HG03521 (cell line): Measurements from ENCODE around the gene ASB1.

Experiments
- ATAC-seq: cut with Tn5 transposase; IDR thresholded peaks from one replicate; pipeline ENCODE4 v1.9.1; 2021; ENCODE audit warnings: mild to moderate bottlenecking, moderate library complexity; ENCODE audit not compliant: unreplicated experiment

ASB1 gene

DNA sequence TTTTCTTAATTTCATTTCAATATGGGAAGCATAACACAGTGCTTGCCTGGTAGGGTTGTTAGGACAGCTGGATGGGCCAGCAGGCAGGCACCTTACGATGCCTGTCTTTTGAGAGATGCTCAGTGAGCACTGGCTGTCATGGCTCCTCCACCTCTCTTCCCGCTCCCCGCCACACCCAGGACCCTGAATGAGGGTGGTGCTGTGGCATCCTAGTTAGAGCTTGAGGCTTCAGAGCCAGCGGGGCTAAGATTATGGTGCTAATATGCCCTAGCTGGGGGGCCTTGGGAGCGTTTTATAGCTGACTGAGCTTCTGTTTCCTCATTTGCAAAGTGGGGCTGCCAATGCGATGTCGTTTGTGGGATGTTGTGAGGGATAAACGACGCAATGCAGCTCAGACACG lies 37.7 kb downstream of the ASB1 start:
- no peak for ATAC-seq

DNA sequence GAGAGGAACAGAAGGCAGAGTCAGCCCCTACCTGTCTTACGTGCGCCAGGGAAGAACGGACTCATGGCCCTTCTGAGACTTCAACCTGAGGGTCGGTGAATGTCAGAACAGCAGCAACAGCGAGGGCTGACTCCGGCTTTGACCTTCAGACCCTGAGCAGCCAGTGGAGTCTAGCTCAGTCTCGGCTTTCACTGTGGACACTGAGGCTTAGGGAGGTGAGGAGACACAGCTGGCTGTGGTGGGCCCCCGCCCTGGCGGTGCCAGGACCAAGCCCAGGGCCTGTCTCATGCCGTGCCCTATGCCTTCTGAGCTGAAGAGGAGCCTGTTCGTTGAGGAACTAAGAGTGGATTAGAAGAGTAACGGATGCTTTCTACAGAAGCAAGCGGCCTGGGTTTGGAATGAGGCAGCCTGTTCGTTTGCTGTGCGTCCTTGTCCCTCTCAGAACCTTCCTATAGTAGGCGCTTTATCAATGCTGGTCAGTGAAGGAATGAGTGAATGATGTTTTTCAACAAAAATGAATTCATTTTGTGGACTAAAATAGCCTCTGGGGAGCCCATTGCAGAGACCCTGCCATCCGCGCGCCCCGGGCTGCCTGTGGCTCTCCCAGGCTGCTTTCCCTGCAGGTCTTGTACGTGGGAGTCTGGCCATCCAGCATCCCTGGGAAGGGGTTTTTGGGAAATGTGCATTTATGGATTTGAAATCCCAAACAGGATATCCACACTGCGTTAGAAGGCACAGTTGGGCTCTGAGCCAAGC lies 38.9 kb downstream of the ASB1 start:
- no peak for ATAC-seq

DNA sequence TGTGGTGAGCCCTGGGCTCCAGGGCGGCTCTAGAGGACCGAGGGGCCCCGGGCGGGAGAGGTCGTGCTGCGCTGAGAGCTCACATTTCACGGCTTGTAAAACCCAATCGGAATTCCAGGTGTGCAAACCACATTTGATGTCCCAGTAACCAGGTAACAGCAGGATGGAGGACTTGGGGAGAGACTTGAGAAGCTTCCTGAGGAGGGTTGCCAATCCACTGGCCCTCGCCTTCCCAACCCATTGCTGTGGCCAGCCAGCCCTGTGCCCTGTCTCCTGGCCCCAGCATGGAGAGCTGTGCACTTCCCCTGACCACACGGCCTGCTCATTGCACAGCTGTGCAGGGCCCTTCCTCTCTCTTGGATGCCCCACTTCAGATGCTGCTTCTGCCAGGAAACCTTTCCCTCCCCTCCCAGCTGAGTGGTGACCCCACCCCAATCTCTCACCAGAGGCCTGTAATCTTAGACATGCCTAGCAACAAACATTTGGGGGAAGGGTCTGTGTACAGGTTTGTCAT lies 39.6 kb downstream of the ASB1 start:
- ATAC-seq, result no peak

DNA sequence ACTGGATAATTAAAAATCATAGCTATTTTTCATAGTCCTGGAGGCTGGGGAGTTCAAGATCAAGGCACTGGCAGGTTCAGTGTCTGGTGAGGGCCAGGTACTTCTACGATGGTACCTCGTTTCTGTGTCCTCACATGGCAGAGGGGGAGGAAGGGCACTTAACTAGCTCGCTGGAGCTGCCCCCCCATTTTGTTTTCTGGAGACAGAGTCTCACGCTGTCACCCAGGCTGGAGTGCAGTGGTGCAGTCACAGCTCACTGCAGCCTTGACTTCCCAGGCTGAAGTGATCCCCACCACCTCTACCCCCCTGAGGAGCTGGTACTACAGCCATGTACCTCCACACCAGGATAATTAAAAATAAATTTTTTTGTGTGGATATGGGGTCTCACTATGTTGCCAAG lies 40.3 kb downstream of the ASB1 start:
- no peak for ATAC-seq

DNA sequence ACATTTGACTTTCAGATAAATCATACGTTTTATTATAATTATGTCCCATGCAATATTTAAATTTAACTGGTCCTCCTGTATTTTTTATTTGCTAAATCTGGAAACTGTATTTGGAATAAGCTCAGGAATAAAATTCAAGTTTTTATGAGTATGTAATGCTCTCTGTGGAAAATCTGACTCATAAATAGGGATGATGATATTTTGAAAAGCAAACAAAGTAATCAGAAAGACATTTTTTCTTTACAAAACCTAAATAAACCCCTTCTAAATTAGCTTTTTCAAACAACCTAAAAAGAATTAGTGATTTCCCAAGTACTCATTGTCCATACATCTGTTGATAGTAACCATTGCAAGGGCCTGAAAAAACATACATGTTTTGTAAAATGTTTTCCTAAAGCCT lies 41.1 kb downstream of the ASB1 start:
- no peak for ATAC-seq

DNA sequence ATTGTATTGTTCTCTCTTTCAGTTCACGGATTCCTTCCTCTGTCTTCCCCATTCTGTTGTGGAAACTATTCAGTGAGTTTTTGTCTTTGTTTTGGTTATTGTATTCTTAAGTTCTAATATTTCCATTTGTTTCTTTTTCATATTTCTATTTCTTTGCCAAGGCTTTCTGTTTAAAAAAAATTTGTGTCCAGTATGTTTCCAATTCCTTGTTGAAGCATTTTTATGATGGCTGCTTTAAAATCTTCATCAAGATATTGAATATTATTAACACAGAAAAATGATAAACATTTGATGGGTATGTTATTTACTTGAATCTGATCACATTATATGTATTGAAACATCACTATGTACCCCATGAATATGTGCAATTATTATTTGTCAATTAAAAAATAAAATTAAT lies 42.4 kb downstream of the ASB1 start:
- ATAC-seq, result no peak

DNA sequence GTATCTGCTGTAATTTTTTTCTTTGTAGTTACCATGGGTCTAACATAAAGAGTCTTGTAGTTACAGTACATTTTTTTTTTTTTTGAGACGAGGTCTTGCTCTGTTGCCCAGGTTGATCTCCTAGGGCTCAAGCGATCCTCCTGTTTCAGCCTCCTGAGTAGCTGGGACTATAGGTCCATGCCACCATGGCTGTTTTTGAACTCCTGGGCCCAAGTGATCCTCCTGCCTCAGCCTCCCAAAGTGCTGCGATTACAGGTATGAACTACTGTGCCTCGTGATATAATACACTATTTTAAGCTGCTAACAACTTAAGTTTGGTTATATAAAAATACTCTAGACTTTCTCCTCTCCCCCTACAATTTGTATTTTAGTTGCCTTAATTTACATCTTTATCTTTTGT lies 46.3 kb downstream of the ASB1 start:
- no peak for ATAC-seq

DNA sequence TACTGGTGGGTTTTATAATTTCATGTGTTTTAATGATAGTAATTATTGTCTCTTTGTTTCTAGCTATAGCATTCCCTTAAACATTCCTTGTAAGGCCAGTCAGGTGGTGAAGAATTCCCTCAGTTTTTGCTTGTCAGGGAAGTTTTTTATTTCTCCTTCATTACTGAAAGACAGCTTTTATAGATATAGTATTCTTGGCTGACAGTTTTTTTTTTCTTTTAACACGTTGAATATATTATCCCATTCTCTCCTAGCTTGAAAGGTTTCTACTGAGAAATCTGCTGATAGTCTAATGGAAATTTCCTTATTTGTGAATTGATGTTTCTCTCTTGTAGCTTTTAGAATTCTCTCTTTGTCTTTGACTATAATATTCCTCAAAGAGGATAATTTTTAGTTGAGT lies 46.8 kb downstream of the ASB1 start:
- no peak for ATAC-seq

DNA sequence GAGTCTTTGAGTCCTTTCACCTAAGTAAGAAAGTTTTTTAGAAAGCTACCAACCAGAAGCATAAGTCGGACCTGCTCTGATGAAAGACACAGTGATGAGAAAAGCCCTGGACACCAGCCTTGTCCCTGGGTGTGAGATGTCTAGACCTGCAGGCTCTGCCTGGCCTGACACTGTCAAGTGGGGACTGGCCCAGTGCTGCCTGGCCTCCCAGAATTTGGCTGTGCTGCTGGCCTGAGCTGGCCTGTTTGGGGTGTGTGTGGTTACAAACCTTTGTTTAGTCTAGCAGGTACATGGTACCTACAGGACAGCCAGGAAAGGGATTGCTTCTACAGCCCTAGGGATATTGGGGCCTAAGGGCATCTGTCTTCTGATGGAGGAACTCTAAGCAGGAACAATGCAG lies 48.3 kb downstream of the ASB1 start:
- no peak for ATAC-seq

DNA sequence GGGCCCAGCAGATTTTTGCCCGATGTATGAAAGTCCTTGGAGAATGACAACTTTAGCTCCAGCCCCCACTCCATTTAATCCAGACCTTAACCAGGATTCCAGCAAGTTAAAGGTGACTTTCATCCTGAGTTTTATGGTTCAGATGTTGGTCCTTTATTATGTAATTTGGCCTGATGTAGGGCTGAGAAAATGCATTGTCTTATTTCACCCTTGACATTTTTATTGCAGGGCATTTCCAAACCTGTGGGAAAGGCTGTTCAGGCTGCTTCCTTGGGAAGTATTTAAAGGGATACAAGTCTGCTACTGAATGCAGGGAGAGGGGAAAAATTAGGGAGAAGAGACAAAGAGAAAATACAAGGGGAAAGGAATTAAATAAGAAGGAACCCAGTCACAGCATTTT lies 48.8 kb downstream of the ASB1 start:
- ATAC-seq, result no peak

DNA sequence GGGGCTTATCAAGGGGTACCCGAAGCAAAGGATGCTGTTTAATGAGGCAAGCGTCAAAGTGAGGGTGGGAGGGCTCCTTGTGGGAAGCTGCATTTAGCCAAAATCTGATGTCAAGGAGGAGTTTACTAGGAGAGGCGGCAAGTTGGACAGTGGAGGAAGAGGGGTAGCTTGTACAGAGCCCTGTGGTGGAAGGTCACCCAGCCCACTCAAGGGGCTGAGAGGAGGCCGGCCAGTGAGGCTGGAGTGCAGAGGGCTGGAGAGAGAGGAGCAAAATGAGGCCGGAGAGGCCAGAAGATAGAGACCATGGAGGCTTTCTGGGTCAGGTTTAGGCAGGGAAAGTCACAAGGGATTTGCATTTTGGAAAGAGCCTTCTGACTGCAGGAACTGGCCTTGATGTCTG lies 49.5 kb downstream of the ASB1 start:
- no peak for ATAC-seq

DNA sequence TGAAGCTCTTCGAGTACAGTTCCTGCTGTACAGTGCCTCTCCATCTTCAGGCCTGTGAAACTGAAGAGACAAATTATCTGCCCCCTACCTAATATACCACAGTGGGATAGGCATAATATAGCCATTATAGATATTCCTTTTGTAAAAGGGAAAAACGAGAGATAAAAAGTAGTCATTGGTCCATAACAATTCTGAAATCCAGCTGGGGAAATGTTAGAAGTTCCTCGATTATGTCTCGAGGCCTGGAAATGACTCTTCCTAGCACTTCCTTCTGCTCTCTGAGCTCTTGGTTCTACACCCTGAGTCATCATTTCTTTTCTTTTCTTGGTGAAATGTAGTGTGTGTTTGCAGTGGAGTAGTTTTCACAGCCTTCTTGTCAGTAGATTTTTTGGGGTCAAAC lies 51.5 kb downstream of the ASB1 start:
- no peak for ATAC-seq

DNA sequence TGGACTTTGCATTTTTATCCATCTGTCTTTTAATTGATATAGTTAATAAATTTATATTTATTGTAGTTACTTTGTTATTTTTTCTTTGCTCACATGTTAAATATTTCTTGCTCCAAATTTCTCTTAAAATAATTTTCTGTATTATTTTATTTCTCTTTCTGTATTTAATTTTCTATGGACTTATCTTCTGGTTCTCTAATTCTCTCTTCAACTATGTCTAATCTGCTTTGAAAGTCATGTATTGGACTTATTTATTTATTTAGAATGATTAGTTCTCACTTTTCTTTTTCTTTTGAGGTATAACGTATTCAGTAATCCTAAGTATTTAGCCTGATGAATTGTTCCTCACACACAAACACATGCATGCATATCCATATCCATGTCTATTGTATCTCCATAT lies 53.1 kb downstream of the ASB1 start:
- no peak for ATAC-seq

DNA sequence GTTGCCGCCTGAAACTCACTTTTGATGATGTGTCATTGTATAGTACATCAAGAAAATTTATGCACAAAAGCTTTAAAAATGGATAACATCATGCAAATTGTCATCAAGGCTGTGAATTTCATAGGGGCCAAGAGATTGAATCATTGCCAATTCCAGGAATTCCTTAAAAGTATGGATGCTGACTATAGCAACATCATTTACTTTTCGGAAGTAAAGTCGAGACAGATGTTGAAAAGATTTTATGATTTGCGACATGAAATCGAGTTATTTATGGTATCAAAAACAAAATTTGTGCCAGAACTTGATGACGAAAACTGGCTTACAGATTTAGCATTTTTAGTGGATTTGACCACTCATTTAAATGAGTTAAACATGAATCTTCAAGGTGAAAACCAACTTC lies 56.3 kb downstream of the ASB1 start:
- ATAC-seq, result no peak

DNA sequence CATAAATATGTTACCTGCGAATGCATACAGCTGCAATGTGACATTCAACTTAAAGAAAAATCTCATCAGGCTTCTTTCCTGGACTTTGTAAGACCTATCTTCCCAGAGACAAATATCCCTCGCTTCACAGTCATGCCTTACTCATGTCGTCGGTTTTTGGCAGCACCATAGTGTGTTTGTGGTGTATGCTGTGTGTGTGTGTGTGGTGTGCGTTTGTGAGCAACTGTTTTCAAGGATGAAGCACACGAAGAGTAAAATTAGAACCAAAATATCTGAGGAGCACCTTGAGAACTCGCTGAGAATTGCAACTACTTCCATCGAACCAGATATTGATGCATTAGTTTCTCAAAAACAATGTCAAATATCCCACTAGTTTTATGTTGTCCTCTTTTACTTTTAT lies 56.9 kb downstream of the ASB1 start:
- ATAC-seq, result no peak

DNA sequence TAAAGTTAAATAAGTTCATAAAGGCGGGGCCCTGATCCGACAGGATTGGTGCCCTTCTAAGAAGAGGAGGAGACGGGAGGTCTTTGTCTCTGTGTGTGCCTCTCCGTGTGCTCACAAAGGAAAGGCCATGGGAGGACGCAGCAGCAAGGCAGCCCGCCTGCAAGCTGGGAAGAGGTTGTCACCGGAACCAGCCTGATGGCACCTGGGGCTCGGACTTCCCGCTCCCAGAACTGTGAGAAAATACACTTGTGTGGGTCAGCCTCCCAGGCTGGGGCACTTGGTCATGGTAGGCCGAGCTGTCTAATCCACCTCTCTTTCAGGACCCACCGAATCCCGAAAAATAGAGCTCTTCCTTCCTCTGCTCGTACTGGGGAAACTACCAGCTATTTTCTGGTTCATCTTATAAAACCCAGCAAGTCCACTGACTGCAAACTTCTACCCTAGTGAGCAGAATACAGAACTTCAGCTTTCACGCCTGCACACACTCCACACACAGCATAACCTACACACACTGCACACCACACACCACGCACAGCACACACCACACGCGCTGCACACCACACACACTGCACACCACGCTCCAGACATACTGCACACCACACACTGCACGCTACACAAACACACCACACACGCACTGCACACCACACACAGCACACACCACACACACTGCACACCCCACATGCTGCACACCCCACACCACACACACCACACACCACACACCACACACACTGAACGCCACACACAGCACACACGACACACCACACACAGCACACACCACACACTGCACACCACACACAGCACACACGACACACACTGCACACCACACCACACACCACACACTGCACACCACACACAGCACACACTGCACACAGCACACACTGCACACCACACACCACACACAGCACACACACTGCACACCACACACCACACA lies 58.1 kb downstream of the ASB1 start:
- no peak for ATAC-seq

DNA sequence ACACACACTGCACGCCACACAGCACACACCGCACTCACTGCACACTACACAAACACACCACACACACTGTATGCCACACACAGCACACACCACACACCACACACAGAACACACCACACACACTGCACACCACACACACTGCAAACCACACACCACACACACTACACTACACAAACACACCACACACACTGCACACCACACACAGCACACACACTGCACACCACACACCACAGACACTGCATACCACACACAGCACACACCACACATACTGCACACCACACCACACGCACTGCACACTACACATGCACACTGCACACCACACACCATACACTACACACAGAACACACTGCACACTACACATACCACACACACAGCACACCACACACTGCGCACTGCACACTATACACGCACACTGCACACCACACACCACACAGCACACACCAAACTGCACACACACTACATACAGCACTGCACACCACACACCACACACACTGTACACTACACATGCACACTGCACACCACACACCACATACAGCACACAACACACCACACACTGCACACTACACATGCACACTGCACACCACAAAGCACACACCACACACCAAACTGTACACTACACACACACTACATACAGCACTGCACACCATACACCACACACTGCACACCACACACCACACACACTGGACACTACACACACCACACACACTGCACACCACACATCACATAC lies 59.6 kb downstream of the ASB1 start:
- ATAC-seq, result no peak

DNA sequence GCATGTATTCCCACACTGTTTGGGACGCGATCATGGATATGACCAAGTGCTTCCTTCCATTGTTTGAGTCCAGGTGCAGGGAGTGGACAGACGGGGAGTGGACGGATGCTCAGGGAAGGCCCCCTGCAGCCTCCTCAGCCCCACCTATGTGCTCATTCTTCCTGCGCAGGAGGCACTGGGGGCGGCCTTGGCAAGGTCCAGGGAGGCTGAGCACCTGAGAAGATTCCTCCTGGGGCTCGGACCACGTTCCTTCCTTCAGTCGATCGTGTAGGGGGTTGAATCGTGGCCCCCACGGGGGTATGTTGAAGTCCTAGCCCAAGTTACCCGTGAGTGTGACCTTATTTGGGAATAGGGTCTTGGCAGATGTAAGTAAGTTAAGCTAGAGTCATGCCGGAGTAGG lies 60.4 kb downstream of the ASB1 start:
- no peak for ATAC-seq

DNA sequence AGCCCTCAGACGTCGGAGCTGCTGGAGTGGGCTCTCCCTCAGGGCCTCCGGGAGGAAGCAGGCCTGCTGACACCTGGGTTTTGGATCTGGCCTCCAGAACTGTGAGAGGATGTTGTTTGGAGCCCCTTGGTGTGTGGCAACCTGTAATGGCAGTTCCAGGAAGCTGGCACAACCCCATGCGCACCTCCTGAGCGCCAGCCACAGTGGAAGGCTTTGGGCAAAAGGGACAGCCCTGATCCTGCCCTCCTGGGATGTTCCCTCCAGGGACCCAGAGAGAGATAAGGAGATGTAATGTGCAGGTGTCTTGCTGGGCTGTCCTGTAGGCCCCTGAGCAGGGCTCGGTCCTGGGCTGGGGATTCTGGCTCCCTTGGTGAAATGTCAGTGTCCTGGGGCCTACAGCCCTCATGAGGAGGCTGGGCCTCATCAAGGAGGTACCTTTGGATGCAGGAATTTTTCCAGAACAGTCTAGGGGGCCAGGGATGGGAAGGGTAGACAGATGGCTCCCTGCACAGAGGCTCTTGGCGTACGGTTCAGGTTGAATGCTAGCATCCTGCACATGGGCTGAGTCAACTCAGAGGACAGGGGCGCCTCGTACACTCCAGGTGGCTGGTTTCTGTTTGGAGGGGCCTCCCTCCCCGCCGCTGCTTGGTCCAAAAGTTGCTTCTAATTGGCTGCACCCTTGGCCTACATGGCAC lies 61.1 kb downstream of the ASB1 start:
- no peak for ATAC-seq

DNA sequence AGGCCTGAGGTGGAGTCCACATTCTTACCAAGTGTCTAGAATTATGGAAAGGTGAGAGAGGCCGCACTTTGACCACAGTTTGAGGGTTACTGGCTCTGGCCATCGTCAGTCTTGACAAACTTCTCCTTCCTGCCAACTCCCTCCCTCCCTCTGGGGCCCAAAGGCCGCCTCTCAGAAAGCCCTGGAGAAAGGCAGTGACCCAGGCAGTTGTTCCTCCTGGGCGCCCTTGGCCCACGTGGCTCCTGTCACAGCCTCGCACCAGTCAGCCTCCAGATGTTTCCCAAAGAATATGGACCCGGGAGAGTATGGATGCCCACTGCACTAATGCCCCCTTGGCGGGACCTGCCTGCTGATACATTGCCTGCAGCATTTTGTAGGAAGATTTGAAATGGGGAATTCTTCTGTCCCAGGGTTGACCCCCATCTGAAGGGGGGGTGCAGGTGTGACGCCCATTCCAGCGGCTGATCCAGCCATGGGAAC lies 61.7 kb downstream of the ASB1 start:
- no peak for ATAC-seq

DNA sequence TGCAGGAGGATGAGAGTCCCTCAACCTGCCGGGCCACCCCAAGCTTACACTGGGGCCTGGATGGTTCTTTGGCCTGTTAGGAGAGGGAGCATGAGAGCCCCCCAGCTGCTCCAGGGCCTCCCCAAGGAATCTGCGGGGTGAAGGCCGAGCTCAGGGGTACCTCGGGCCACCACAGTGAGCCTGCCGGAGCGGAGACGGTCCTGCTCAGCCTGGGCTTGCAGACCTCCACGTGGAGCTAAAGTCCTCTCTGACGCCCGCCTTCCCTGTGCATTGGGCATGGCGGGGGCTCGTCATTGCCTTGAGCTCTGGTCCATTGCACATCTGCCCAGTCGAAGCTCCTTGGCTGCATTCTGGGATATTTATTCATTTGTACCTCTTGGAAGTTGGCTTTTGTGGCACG lies 62.7 kb downstream of the ASB1 start:
- ATAC-seq, result no peak
